ENCODE measurements around the gene CCS. TPM values are rescaled to one million over a fixed set of nuclear protein-coding genes. Genes with fewer than 3 reads are reported as not detected.

The CCS gene
- total and polyA plus RNA-seq, 10 donors = 32.8 to 161 (median 44.5) TPM

DNA sequence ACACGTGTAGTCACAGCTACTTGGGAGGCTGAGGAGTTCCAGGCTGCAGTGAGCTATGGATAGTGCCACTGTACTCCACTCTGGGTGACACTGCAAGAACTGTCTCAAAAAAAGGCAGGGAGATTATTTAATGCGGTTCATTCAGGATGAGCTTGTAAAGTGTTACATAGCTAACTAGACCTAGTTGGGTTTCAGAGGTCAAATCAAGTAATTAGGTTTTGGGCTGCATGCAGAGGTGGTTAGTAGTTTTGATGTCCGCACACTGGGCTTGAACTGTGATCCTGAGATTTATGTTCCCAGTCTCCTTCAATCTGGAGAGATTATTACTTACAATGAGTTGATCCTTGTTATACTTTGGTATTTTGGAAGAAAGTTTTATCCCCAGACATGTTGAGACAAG, 43.4 kb downstream of the CCS start:
- Histone ChIP-seq H3K9me3 (no peaks in the 10 kb centered on the region), H3K36me3 (peaks cover 0 to 66% (median 18%) of the 10 kb centered on the region in 6 donors), H3K27me3 (replicated peaks in 1 of 7) (no peaks in the 10 kb centered on the region), H3K4me1 (peaks cover 26 to 87% (median 62%) of the 10 kb centered on the region in 6 donors), H3K27ac (peak overlapping the region in 1 of 8 donors; percentile 96), H3K4me3 (no peak overlapping the region)
- intact Hi-C loops (cut with DNase I; ENCODE audit: low total_unique reads) = no loop called here
- WGBS, 5 donors = 83 to 90% (median 87%) methylated on average over 3 of the region's 3 CpGs
- TF ChIP-seq, protein P1, sequence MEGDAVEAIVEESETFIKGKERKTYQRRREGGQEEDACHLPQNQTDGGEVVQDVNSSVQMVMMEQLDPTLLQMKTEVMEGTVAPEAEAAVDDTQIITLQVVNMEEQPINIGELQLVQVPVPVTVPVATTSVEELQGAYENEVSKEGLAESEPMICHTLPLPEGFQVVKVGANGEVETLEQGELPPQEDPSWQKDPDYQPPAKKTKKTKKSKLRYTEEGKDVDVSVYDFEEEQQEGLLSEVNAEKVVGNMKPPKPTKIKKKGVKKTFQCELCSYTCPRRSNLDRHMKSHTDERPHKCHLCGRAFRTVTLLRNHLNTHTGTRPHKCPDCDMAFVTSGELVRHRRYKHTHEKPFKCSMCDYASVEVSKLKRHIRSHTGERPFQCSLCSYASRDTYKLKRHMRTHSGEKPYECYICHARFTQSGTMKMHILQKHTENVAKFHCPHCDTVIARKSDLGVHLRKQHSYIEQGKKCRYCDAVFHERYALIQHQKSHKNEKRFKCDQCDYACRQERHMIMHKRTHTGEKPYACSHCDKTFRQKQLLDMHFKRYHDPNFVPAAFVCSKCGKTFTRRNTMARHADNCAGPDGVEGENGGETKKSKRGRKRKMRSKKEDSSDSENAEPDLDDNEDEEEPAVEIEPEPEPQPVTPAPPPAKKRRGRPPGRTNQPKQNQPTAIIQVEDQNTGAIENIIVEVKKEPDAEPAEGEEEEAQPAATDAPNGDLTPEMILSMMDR (IDR thresholded peaks at IDR 0.05 in 8 of 11, conservative IDR thresholded peaks at IDR 0.05 in 3 of 11) = no peak
- no peak for TF ChIP-seq POLR2A (IDR thresholded peaks at IDR 0.05)
- TF ChIP-seq POLR2AphosphoS5 (IDR thresholded peaks at IDR 0.05) = no peak
- DNase-seq = no peak

DNA sequence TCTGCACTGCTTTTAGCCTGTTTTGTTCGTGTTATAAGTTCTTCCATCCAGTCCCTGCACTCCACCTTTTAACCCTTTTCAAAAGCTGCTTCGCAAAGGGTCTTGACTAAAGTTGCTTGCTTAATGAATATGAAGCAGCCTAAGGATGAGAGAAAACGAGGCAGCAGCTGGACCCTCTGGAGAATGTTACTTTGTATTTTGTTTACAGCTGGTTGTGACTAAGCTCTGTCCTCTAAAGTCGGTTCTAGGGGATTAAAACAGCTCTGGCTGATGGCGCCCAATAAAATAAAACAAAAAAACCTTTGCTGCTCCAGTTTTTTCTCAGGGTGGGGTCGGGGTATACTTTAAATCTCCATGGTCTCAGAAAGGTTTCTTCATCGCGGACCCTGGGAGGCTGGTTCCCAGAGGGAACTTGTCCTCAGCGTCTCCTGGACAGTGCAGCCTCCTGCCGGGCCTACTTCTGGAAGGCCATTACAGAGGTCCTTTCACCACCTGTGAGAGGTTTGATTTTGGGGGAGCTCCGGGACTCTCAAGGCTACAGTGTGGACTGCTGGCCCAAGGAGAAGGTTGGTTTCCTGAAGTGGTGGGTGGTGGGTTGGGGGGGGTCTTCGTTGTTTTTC, 44.7 kb downstream of the CCS start:
- H3K27me3 ChIP-seq (replicated peaks in 1 of 7) = no peaks in the 10 kb centered on the region
- intact Hi-C loops (cut with DNase I; ENCODE audit: low total_unique reads) = no loop called here
- 54 to 73% (median 54%) methylated on average over 10 to 12 of the region's 12 CpGs for WGBS, 5 donors
- peaks cover 0 to 66% (median 24%) of the 10 kb centered on the region in 6 donors for H3K36me3 ChIP-seq
- H3K9me3 ChIP-seq = no peaks in the 10 kb centered on the region
- H3K4me1 ChIP-seq = peaks cover 36 to 87% (median 64%) of the 10 kb centered on the region in 6 donors
- H3K4me3 ChIP-seq = peak overlapping the region; percentile 34 to 94 (median 88)
- DNase-seq = no peak
- TF ChIP-seq POLR2AphosphoS5 (IDR thresholded peaks at IDR 0.05) (no peak), POLR2A (IDR thresholded peaks at IDR 0.05) (no peak)
- TF ChIP-seq, protein P1 (IDR thresholded peaks at IDR 0.05 in 8 of 11, conservative IDR thresholded peaks at IDR 0.05 in 3 of 11) = peak in 1 of 11 experiments; percentile 8
- H3K27ac ChIP-seq = peak overlapping the region in 7 of 8 donors; percentile 85 to 96 (median 92)

DNA sequence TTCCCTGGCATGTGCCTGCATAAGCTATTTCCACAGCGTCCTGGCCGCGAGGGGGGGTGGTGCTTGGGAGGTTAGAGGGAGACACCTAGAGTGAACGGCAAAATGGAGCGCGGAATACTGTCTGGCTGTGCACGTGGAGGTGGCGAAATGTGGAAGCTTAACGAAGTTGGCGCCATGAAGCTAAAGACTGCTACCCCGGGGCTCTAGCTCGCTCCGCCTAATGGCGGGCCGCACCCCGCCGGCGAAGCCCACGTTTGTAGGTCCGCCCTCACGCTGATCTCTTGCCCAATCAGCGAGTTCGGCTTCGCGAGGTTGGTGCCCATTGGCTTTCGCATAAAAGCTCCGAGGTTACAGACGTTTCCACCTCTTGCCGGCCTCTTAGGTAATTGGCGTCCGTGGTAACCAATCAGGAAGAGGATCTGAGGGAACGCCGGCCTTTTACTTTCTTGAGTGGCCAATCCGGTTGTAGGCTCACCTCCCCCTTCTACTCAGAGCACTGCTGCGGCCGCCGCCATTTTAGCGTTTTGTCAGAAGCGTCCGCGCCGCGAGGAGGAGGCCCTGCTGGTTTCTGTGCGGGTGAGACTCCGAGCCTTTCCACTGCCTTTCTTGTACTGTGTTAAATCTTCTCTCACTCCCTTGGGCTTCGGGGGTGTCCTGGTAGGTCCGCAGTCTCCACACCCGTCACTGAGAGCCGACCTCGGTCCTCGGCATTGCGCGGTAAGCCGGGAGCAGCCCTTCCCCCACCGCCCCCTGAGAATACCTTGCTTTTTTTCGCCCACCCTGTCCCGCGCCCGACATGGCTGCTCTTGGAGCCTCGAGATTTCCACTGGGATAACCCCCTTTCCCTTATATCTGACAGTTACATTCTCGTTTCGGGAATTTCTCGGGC, 45.4 kb downstream of the CCS start, which contains the start of gene RBM4:
RBM4 (plus strand) TSS at position 527 of the 889 bp plus-strand sequence. CDS start 1,009 bp downstream, outside the sequence.
- DNase-seq = peak; percentile 97
- peaks cover 0 to 66% (median 27%) of the 10 kb centered on the region in 6 donors for H3K36me3 ChIP-seq
- H3K4me3 ChIP-seq = peak within 1 kb of the TSS; percentile 77 to 94 (median 88)
- 0 to 1% (median 0%) methylated on average over 55 to 63 of the region's 63 CpGs for WGBS, 5 donors
- H3K27ac ChIP-seq = peak within 1 kb of the TSS; percentile 70 to 96 (median 92)
- H3K27me3 ChIP-seq (replicated peaks in 1 of 7) = no peaks in the 10 kb centered on the region
- H3K4me1 ChIP-seq = peaks cover 40 to 87% (median 66%) of the 10 kb centered on the region in 6 donors
- TF ChIP-seq, protein P1 (IDR thresholded peaks at IDR 0.05 in 8 of 11, conservative IDR thresholded peaks at IDR 0.05 in 3 of 11) = peak in 4 of 11 experiments; percentile 20 to 49 (median 30)
- TF ChIP-seq POLR2AphosphoS5 (IDR thresholded peaks at IDR 0.05) (peak; percentile 94 to 97 (median 96)), POLR2A (IDR thresholded peaks at IDR 0.05) (peak; percentile 13 to 60 (median 39))
- intact Hi-C loops (cut with DNase I; ENCODE audit: low total_unique reads) = no loop called here
- H3K9me3 ChIP-seq = no peaks in the 10 kb centered on the region

Measured in spleen (tissue), 11 donors.